ENCODE data around the gene CRYL1. TPM values are rescaled to one million over a fixed set of nuclear protein-coding genes. Genes with fewer than 3 reads are reported as not detected.

Gene CRYL1
- total RNA-seq, 1 experiment from 2014 or later, result 26.5 TPM

DNA sequence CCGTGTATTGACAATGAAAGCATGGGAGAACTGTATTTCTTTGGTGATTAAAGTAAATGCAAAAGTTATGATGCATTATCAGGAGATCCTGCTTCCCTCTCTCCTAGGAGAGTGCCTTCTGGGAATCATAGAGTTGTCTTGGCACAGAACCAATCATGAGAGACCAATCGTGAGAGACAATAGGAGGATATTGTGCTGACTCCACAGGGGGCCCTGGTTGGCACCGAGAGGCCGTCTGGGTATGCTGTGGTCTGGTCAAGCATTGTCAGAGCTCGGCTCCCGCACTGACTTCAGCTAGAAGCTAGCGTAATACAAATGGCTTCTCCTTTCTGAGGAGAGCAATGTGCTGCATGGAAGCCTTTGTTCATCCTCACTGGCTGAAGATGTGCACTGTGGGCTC is 162.1 kb downstream of the CRYL1 start:
- H4K20me1 ChIP-seq (ENCODE audit: insufficient read depth), result no peaks in the 10 kb centered on the region
- H3K27me3 ChIP-seq (ENCODE audit: insufficient read depth, low read length), result no peaks in the 10 kb centered on the region
- ChIA-PET CTCF (no interaction called here), POLR2A (no interaction called here), RAD21 (ENCODE audit: low non-redundant PET in 1 of 2, low total read pairs in 2 of 2, uncharacterized antibody in 2 of 2, unreplicated experiment in 2 of 2) (interaction anchor here in 1 of 2 experiments (0.6 kb wide), 1 partner anchor 166 kb away, joined by 4 read pairs; no protein-coding TSS in a partner anchor)
- TF ChIP-seq EZH2 (IDR thresholded peaks at IDR 0.05) (no peak), RAD21 (IDR thresholded peaks at IDR 0.05; ENCODE audit: low read depth) (no peak), YY1 (IDR thresholded peaks at IDR 0.05; ENCODE audit: extremely low read depth, insufficient replicate concordance, low read depth, low read length) (no peak), CEBPB (IDR thresholded peaks at IDR 0.05; ENCODE audit: low read depth) (no peak), ELF1 (IDR thresholded peaks at IDR 0.05; ENCODE audit: borderline replicate concordance, low read depth) (no peak), SP1 (IDR thresholded peaks at IDR 0.05; ENCODE audit: low read depth) (no peak), ZFX (IDR thresholded peaks at IDR 0.05) (no peak), SIN3A (IDR thresholded peaks at IDR 0.05; ENCODE audit: low read depth) (no peak), TCF7L2 (IDR thresholded peaks at IDR 0.05; ENCODE audit: borderline replicate concordance, extremely low read depth, insufficient read depth, insufficient read length) (no peak), POLR2A (IDR thresholded peaks at IDR 0.05; ENCODE audit: borderline replicate concordance, extremely low read depth, insufficient read depth, insufficient read length) (no peak), FOSL1 (IDR thresholded peaks at IDR 0.05; ENCODE audit: low read depth) (no peak)
- TF ChIP-seq, protein P1, sequence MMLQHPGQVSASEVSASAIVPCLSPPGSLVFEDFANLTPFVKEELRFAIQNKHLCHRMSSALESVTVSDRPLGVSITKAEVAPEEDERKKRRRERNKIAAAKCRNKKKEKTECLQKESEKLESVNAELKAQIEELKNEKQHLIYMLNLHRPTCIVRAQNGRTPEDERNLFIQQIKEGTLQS (IDR thresholded peaks at IDR 0.05), result no peak
- TF ChIP-seq, protein P2, sequence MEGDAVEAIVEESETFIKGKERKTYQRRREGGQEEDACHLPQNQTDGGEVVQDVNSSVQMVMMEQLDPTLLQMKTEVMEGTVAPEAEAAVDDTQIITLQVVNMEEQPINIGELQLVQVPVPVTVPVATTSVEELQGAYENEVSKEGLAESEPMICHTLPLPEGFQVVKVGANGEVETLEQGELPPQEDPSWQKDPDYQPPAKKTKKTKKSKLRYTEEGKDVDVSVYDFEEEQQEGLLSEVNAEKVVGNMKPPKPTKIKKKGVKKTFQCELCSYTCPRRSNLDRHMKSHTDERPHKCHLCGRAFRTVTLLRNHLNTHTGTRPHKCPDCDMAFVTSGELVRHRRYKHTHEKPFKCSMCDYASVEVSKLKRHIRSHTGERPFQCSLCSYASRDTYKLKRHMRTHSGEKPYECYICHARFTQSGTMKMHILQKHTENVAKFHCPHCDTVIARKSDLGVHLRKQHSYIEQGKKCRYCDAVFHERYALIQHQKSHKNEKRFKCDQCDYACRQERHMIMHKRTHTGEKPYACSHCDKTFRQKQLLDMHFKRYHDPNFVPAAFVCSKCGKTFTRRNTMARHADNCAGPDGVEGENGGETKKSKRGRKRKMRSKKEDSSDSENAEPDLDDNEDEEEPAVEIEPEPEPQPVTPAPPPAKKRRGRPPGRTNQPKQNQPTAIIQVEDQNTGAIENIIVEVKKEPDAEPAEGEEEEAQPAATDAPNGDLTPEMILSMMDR (IDR thresholded peaks at IDR 0.05 in 2 of 3, conservative IDR thresholded peaks at IDR 0.05 in 1 of 3; ENCODE audit: borderline replicate concordance in 1 of 3, insufficient read depth in 1 of 3, low read depth in 2 of 3, low read length in 2 of 3), result no peak
- TF ChIP-seq, protein P3, sequence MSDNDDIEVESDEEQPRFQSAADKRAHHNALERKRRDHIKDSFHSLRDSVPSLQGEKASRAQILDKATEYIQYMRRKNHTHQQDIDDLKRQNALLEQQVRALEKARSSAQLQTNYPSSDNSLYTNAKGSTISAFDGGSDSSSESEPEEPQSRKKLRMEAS (IDR thresholded peaks at IDR 0.05), result no peak
- TF ChIP-seq, protein P4, sequence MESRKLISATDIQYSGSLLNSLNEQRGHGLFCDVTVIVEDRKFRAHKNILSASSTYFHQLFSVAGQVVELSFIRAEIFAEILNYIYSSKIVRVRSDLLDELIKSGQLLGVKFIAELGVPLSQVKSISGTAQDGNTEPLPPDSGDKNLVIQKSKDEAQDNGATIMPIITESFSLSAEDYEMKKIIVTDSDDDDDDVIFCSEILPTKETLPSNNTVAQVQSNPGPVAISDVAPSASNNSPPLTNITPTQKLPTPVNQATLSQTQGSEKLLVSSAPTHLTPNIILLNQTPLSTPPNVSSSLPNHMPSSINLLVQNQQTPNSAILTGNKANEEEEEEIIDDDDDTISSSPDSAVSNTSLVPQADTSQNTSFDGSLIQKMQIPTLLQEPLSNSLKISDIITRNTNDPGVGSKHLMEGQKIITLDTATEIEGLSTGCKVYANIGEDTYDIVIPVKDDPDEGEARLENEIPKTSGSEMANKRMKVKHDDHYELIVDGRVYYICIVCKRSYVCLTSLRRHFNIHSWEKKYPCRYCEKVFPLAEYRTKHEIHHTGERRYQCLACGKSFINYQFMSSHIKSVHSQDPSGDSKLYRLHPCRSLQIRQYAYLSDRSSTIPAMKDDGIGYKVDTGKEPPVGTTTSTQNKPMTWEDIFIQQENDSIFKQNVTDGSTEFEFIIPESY (IDR thresholded peaks at IDR 0.05; ENCODE audit: extremely low read depth, insufficient replicate concordance, low read length), result no peak
- no TSS peak for BruUV-seq (replicated peaks)
- peaks cover 0 to 10% of the 10 kb centered on the region in 2 experiments; a peak in 2 of 4 replicates for H3K4me1 ChIP-seq (ENCODE audit: control insufficient read depth in 1 of 2, insufficient read depth in 2 of 2, low read length in 2 of 2)
- H3K9ac ChIP-seq (ENCODE audit: low read length), result no peak overlapping the region
- no peak overlapping the region for H3K4me2 ChIP-seq (ENCODE audit: low read length)
- intact Hi-C loops (cut with micrococcal nuclease), result no loop called here
- H3K27ac ChIP-seq (ENCODE audit: low read depth, low read length), result no peak overlapping the region
- DNase-seq (ENCODE audit: low read depth, low spot score) (no peak), ATAC-seq (no peak)
- H3K36me3 ChIP-seq (ENCODE audit: control insufficient read depth in 1 of 2, insufficient read depth in 2 of 2, low read length in 2 of 2), result no peaks in the 10 kb centered on the region
- no peak overlapping the region for H2AFZ ChIP-seq (ENCODE audit: low read depth, low read length, poor library complexity, severe bottlenecking)
- H3K9me2 ChIP-seq (ENCODE audit: insufficient read depth), result no peaks in the 10 kb centered on the region
- H3K79me2 ChIP-seq (ENCODE audit: insufficient read depth, low read length), result no peaks in the 10 kb centered on the region
- no peaks in the 10 kb centered on the region for H3K9me3 ChIP-seq (ENCODE audit: control insufficient read depth in 1 of 2, insufficient read depth in 1 of 2, low read depth in 1 of 2, low read length in 2 of 2)
- no peak overlapping the region for H3K4me3 ChIP-seq (replicated peaks in 1 of 2; ENCODE audit: low read depth in 1 of 2, low read length in 2 of 2)

Measured in HCT116 (cell line).